Jurkat, Clone E6-1 (cell line): ENCODE results near the gene PSAPL1.

Experiments
- DNase-seq: peaks from one replicate; pipeline ENCODE4 v3.0.0-alpha.2; 2011; ENCODE audit warnings: low read depth, low spot score
- H3K4me3 ChIP-seq: 2 replicates; pipeline ENCODE4 v1.5.1; 2011; ENCODE audit warnings: mild to moderate bottlenecking, low read length, control low read depth, moderate library complexity

The PSAPL1 gene

GRCh38 chr4:7403001-7403400 lies 31.7 kb downstream of the PSAPL1 start:
- DNase-seq, result no peak

GRCh38 chr4:7402526-7402925 lies 32.2 kb downstream of the PSAPL1 start:
- H3K4me3 ChIP-seq, result no peak overlapping the region
- no peak for DNase-seq

More at GRCh38 chr4:7403001-7403400, 31.7 kb downstream of the PSAPL1 start:
- H3K4me3 ChIP-seq, result no peak overlapping the region

- DNase-seq, result no peak
- no peak overlapping the region for H3K4me3 ChIP-seq
Observed at GRCh38 chr4:7400671-7401298, 33.9 kb downstream of the PSAPL1 start.

GRCh38 chr4:7399440-7400234 lies 35.1 kb downstream of the PSAPL1 start:
- no peak for DNase-seq
- H3K4me3 ChIP-seq, result no peak overlapping the region

GRCh38 chr4:7398788-7399439 lies 35.8 kb downstream of the PSAPL1 start:
- H3K4me3 ChIP-seq, result no peak overlapping the region
- DNase-seq, result no peak

GRCh38 chr4:7398104-7398423 lies 36.7 kb downstream of the PSAPL1 start:
- H3K4me3 ChIP-seq, result no peak overlapping the region
- DNase-seq, result no peak

GRCh38 chr4:7397206-7398103 lies 37.3 kb downstream of the PSAPL1 start:
- DNase-seq, result no peak
- H3K4me3 ChIP-seq, result no peak overlapping the region

- no peak overlapping the region for H3K4me3 ChIP-seq
- DNase-seq, result no peak
Observed at GRCh38 chr4:7396186-7396910, 38.4 kb downstream of the PSAPL1 start.

- no peak for DNase-seq
- no peak overlapping the region for H3K4me3 ChIP-seq
Observed at GRCh38 chr4:7395645-7396044, 39.1 kb downstream of the PSAPL1 start.

- no peak for DNase-seq
Observed at GRCh38 chr4:7394681-7395451, 39.9 kb downstream of the PSAPL1 start.

GRCh38 chr4:7393601-7394575 lies 40.8 kb downstream of the PSAPL1 start:
- DNase-seq, result no peak
- H3K4me3 ChIP-seq, result no peak overlapping the region

More at GRCh38 chr4:7394681-7395451, 39.9 kb downstream of the PSAPL1 start:
- H3K4me3 ChIP-seq, result no peak overlapping the region

- no peak overlapping the region for H3K4me3 ChIP-seq
- no peak for DNase-seq
Observed at GRCh38 chr4:7392438-7393421, 42.0 kb downstream of the PSAPL1 start.

- no peak overlapping the region for H3K4me3 ChIP-seq
- DNase-seq, result no peak
Observed at GRCh38 chr4:7391637-7392437, 42.9 kb downstream of the PSAPL1 start.

GRCh38 chr4:7390906-7391636 lies 43.7 kb downstream of the PSAPL1 start:
- H3K4me3 ChIP-seq, result no peak overlapping the region
- no peak for DNase-seq
